ENCODE data around the gene INVS. TPM values are rescaled to one million over a fixed set of nuclear protein-coding genes. Genes with fewer than 3 reads are reported as not detected.

INVS gene
- total RNA-seq, 1 donor from 2014 or later, result 20.6 TPM

DNA sequence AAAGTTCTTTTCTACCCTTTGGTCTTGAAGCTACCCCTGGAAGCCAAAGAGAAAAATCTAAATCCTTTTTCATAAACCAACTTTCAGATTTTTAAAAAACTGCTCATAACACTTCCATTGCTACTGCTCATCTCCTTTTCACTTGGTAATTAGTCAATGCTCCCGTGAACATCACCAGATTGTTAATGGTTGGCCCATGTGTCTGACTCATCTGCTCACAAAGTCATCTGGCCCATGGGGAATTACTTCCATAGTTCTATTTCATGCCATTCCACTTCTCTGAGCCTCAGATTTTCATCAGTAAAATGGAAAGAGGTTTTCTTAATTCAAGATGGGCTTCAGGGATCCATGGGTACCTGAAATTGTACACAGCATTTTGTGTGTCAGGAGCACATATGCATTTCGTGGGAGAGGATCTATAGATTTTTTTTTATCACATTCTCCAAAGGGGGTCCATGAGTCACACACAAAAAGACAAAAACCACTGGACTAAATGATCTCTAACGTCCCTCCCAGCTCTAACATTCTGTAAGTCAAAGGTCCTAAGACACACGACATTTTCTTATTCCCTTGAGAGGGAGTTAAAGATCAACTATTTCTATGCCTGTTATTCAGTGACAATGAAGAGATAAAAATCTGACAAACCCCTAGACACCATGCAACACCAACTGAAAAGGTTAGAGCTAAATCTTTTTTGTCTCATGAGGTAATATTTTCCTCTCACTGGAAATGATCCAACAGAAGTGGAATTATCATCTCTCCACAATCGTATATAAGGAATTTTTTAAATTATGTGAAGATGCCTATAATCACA lies 178.3 kb downstream of the INVS start:
- DNase-seq (ENCODE audit: low read depth in 2 of 2), result peak in 1 of 2 donors; percentile 6

DNA sequence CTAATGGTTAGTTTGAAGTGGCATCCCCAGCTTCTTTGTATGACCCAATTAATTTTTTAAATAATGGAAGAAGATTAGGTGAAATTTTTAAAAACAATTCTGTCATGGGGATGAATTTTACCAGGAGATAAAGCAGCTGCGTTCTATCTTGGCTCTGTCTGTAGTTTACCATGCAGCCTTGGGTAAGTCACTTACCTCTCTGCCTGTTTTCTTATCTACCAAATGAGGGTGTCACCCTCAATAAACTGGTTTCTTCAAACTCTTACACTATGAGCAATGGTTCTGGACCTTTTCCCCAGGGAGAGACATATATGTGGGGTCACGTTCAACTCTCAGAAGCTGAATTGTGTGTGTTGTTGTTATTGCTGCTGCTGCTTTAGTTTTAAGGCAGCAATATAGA lies 182.0 kb downstream of the INVS start:
- no peak for DNase-seq (ENCODE audit: low read depth in 2 of 2)

DNA sequence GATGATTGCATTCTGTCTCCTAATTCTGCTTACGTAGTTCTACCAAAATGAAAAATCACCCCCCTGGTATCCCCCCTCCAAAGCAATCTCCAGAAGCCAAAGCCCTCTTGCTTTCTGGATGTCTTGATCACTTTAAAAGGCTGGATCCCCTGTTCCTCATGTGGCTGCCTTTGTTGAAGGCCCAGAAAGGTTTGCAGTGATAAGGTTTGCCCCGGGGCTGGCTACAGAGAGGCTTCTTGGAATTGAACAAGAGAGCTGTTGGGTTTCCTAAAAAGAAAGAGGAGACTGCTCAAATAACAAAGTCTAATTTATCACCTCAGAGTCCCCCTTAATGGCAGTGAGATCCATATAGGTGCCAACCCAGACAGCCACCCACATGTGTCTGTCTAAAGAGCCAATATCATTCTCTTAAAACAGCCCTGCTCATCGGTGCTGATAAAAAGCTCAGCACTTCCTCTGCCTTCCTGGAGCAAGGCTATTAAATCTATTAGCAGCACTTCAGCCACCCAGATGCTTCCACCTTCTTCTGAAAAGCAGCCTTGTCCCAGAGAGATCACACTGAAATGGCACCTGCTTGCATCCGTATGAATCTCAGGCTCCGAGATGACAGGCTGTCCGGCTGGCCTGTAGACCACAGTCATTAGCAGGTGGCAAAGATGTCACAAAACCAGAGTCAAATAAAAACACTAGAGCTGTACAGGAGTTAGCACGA lies 182.8 kb downstream of the INVS start:
- no peak for DNase-seq (ENCODE audit: low read depth in 2 of 2)

DNA sequence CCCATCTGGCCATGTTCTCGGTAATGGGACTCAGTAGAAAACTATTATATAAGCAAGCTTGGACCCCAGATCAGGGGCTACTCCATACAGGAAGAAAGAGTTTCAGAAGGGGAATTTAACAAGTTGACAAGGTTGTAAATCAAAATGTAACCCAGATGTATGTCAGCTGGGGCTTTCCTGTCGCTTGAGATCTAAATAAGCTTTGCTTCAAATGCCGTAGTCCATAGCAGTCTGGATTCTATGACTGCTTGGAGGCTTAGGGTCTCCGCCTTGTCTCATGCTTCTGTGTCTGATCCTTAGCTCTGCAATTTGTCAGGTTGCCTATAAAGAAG lies 183.3 kb downstream of the INVS start:
- DNase-seq (ENCODE audit: low read depth in 2 of 2), result no peak

DNA sequence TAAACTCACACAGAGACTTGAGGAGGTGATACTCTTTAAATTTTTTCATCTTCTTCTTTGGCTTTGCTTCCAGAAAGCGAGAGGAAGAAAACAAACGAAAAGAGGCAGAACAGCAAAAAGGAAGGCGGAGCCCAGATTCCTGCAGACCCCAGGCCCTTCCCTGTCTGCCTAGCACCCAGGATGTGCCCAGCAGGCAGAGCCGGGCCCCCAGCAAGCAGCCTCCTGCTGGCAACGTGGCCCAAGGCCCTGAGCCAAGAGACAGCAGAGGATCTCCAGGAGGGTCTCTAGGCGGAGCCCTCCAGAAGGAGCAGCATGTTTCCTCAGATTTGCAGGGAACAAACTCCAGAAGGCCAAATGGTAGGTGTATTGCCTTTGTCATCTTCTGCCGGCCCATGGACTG lies 185.2 kb downstream of the INVS start:
- DNase-seq (ENCODE audit: low read depth in 2 of 2), result no peak

DNA sequence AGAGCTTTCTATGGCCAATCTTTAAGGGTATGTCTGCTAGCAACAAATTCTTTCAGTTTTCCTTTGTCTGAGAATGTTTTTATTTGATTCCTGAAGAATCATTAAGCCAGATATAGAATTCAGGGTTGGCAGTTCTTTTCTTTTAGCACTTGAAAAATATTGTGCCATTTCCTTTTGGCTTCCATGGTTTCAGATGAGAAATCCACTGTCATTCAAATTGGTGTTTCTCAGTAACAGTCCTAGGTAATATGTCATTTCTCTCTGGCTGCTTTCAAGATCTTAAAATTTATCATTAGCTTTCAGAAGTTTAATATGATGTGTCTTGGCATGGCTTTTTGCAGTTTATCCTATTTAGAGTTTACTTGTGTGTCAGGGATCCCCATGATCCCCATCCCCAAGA lies 186.0 kb downstream of the INVS start:
- DNase-seq (ENCODE audit: low read depth in 2 of 2), result peak in 1 of 2 donors; percentile 9

DNA sequence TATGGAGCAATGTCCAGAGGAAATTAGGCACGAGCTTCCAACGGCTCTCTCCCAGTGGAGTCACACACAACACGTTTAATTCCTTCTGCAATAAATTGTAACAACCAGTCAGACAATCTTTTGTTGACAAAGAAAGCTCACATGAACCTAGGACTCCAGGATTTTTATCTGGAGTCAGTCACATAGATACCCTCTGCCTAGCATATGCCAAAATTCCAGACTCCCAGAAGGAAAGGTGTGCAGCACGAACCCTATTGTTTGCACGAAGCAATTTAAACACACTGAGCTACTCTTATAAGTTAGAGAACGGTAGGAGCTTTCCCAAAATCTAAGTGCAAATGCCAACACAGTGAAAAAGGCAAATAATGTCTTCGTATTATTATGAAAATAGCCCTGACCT lies 186.6 kb downstream of the INVS start:
- DNase-seq (ENCODE audit: low read depth in 2 of 2), result no peak

DNA sequence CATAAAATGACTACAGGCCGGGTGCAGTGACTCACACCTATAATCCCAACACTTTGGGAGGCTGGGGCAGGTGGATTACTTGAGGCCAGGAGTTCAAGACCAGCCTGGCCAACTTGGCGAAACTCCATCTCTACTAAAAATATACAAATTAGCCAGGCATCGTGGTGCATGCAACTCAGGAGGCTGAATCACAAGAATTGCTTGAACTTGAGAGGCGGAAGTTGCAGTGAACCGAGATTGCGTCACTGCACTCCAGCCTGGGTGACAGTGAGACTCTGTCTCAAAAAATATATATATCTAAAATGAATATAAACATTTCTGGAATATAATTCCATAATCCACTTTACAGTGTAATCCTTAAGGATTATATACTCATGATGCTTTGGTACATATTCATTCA lies 187.2 kb downstream of the INVS start:
- no peak for DNase-seq (ENCODE audit: low read depth in 2 of 2)

DNA sequence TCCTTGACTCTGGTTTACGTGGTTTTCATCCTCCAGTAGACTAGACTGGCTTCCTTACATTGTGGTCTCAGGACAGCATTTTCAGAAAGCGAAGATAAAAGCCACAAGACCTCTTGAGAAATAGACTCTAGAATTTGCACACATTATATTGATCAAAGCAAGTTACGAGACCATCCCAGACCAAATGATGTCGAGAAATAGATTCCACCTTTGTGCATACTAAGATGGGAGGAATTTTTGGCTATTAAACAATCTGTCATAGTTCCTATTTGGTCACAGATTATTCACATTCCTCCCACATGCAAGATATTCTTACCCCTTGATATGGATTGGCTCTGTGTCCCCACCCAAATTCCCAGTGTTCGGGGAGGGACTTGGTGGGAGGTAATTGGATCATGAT lies 188.1 kb downstream of the INVS start:
- no peak for DNase-seq (ENCODE audit: low read depth in 2 of 2)

DNA sequence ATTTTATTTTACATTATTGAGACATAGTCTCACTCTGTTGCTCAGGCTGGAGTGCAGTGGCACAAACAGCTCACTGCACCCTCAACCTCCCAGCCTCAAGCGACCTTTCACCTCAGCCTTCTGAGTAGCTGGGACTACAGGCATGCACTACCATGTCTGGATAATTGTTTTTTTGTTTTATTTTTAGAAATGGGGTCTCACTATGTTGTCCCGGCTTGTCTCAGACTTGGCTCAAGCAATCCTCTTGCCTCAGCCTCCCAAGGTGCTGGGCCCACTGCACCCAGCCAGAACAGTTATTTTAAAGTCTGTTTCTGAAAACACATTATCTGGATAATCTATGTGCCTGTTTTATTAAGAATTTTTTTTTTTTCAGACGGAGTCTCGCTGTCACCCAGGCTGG lies 191.7 kb downstream of the INVS start:
- DNase-seq (ENCODE audit: low read depth in 2 of 2), result no peak

DNA sequence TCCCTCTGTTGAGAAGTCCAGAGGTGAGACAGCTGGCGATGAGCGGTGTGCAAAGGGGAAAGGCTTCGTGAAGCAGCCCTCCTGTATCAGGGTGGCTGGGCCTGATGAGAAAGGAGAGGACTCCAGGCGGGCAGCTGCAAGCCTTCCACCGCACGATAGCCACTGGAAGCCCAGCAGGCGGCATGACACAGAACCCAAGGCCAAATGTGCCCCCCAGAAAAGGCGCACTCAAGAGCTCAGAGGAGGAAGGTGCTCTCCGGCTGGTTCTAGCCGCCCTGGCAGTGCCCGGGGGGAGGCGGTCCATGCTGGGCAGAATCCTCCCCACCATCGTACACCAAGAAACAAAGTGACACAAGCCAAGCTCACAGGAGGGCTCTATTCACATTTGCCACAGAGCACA lies 193.4 kb downstream of the INVS start:
- no peak for DNase-seq (ENCODE audit: low read depth in 2 of 2)

DNA sequence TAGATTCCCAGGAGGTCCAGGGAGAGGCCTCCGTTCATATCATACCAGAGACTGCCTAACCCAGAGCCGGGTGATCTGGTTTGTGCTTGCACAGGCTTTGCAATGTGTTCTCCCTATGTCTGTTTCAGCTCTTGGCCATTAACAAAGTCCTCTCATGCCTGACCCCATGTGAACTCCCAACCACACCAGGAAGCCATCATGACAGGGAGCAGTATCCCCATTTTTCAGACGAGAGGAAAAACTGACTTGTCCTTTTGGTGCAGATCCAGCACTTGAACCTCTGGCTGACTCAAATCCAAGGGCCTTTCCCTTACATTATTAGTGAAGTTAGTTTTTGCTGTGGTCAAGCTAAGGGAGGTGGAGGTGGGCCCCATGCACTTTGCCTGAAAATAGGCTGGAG lies 195.3 kb downstream of the INVS start:
- DNase-seq (ENCODE audit: low read depth in 2 of 2), result peak; percentile 22 to 85

DNA sequence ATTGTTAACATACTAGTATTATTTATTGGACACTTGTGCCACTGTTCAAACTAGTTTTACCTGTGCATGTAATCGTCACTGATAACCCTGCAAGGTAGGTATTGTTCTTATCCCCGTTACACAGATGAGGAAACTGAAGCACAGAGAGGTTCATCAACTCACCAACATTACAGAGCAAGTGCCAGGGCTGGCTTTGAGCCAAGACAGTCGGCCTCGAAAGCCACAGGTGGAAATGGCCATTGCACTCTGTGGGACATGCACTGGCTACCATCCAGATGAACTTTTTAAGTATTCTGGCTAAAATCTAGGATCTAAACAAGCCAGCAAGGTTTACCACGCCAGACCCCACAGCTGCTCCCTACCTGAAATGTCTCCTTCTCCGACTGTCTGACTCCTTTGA lies 195.8 kb downstream of the INVS start:
- peak; percentile 15 to 55 for DNase-seq (ENCODE audit: low read depth in 2 of 2)

DNA sequence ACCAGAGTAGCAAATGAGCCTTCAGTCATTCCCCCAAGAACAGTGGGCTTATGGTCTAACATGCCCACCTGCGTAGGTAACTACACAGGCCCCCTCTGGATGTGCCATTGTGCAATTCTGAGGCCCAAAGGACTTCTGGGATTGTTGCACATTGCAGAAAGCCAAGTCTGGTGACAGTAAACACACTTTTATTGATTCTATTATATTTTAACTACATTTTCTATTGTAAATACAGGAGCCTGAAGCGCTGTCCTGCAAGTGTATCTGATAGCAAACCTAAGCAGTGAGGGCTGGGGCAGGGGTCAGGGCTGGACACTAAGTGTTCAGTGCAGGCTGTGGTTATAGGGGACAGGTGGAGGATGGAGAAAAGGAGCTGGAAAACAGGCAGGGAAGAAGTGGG lies 196.2 kb downstream of the INVS start:
- no peak for DNase-seq (ENCODE audit: low read depth in 2 of 2)

DNA sequence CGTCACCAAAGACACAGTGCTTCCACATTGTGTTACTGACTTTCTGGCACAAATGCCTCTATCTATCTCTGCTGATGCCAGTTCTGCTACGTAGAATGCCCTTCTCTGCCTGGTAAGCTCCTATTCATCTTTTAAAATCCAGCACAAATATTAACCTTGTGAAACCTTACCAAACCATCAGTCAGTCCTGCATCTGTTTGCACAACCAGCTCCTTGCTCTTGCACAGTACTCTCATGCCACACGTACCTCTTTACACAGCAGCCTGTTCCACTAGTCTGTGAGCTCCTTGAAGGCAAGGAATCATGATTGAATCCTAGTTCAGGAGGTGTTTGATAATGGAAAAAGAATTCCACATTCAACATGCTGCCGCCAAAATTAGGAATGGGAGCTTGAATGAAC lies 197.4 kb downstream of the INVS start:
- no peak for DNase-seq (ENCODE audit: low read depth in 2 of 2)

DNA sequence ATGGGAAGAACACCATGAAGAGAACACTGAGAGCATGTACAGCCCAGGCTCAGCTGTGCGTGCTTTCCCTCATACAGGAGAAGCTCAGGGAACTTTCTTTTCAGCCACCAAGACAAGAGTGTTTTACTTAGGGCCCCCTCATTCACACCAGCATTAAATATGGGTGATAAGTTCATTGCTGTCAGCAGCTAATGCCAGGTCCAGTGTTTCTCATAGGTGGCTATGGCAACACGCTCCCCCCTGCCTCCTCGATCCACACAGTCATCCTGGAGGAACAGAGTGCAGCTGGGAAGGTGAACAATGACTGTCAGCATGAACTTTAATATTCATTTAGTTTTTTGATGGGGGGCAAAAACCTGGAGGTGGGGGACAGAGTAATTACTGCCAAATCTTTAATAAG lies 199.3 kb downstream of the INVS start:
- DNase-seq (ENCODE audit: low read depth in 2 of 2), result no peak

DNA sequence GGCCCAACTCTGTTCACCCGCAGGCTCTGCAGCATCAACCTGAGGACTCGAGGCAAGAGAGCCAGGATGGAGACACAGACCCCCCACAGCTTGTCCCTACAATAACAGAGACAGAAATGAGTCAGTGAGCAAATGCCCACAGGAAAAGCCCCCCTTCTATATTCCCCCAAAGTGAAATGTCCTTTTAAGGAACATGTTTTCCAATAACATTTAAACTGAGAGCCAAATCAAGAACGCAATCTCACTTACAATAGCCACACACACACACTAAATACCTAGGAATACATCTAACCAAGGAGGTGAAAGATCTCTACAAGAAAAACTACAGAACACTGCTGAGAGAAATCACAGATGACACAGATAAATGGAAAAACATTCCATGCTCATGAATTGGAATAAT lies 204.7 kb downstream of the INVS start:
- no peak for DNase-seq (ENCODE audit: low read depth in 2 of 2)

DNA sequence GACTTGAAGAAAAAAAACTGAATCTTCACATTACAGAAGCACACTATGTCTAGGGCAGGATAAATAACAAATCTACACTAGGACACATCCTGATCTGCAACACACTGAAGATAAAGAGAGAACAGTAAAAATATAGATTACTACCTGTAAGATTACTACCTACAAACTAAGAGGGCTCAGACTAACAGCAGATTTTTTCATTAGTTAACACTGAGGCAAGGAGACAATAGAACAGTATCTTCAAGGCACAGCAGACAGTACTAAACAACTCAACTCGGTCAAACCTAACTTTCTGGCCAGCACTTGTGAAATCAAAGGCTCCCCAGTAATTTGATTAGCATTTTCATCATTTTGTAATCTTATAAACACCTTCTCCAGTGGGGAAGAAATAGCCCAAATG lies 207.2 kb downstream of the INVS start:
- DNase-seq (ENCODE audit: low read depth in 2 of 2), result no peak

DNA sequence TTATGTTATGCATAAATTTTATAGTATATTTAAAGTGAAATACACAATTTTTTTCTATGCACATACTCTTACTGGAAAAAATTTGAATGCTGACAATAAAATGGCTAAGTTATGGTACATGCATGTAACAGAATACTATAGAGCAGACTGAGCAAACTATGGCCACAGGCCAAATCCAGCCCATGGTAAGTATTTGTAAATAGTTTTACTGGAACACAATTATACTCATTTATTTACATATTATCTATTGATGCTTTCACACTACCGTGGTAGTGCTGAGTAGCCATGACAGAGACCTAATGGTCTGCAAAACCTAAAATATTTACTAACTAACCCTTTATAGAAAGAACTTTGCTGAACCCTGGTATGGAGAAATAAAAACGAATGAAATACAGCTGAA lies 208.0 kb downstream of the INVS start:
- no peak for DNase-seq (ENCODE audit: low read depth in 2 of 2)

DNA sequence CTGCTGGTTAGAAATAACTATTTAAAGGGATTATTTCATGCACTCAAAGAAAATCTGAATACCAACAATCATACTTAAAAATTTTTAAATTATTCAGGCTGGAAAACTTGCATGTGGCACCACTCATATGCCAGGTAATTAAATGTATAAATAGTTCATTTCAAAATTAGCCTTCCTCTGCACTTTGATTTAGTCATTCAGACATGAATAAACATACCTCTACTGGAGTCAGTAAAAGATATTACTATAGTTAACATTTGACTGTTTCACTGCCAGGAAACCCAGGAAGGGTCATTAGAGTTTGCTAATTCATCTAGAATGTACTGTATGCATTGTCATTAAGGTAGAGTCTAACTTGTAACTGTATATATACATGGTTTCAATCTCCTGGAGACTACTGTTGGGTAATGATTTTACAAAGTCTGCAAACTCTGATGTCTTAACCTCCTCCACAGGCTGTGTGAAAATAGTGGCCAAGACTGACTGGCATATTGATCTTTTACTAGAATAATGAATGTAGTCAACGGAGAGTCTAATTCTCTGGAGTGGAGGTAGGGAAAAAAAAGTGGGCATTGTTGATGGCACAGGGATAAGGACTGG lies 210.0 kb downstream of the INVS start:
- no peak for DNase-seq (ENCODE audit: low read depth in 2 of 2)

DNA sequence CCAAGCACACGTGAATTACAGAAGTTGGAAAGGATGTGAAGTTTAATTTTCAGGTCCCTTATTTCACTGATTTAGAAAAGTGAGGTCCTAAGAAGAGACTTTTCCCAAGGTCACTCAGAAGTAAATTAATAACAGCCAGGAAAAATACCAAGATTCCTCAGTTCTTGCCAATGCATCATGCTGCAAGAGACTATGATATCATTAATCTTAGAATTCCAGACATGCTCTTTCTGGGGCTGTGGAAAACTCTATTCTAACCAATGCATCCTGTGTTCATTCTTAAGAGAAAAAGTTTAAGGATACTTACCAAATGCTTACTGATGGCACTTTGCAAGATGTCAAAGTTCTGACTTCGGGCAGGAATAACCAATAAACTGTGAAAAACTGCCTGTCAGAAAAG lies 210.9 kb downstream of the INVS start:
- no peak for DNase-seq (ENCODE audit: low read depth in 2 of 2)

DNA sequence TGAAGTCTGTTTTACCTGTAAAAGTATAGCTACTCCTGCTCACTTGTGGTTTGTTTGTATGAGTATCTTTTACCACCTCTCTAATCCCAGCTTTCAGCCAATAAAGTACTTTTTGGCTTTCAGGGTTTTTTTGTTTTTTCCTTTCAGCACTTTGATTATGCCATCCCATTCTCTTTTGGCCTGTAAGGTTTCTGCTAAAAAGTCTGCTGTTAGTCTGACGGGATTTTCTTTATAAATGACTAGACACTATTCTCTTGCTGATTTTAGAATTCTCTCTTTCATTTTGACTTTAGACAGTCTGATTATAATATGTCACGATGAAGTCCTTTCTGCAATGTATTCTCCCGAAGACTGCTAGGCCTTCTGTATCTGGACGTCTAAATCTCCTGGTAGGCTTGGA lies 216.5 kb downstream of the INVS start:
- DNase-seq (ENCODE audit: low read depth in 2 of 2), result no peak

DNA sequence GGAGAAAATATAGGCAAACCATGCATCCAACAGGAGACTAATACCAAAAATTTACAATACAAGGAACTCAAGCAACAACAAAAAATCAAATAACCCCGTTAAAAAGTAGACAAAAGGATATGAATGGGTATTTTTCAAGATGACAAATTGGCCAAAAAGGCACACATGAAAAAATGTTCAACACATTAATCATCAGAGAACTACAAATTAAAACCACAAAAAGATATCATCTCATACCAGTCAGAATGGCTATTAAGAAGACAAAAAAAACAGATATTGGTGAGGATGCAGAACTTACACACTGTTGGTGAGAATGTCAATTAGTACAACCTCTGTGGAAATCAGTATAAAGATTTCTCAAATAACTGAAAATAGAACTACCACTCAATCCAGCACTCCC lies 218.7 kb downstream of the INVS start:
- peak in 1 of 2 donors; percentile 36 for DNase-seq (ENCODE audit: low read depth in 2 of 2)
